HG03108 (cell line): Measurements from ENCODE around the gene ACOXL.

Experiments
- ATAC-seq: cut with Tn5 transposase; IDR thresholded peaks from one replicate; pipeline ENCODE4 v1.9.1; 2021; ENCODE audit warnings: moderate library complexity; ENCODE audit not compliant: unreplicated experiment

The ACOXL gene

GRCh38 chr2:110904779-110905148 lies 172.4 kb downstream of the ACOXL start:
- ATAC-seq, result no peak

- ATAC-seq, result no peak
These were observed 172.8 kb downstream of the ACOXL start for GRCh38 chr2:110905217-110905616.

- no peak for ATAC-seq
These were observed 174.4 kb downstream of the ACOXL start for GRCh38 chr2:110906613-110907298.

GRCh38 chr2:110909501-110909900 lies 177.1 kb downstream of the ACOXL start:
- ATAC-seq, result no peak

- ATAC-seq, result no peak
These were observed 178.1 kb downstream of the ACOXL start for GRCh38 chr2:110910423-110910822.

- no peak for ATAC-seq
These were observed 187.4 kb downstream of the ACOXL start for GRCh38 chr2:110919738-110920137.

GRCh38 chr2:110925479-110925878 lies 193.1 kb downstream of the ACOXL start:
- no peak for ATAC-seq

GRCh38 chr2:110927526-110927925 lies 195.2 kb downstream of the ACOXL start:
- no peak for ATAC-seq

- ATAC-seq, result no peak
These were observed 197.2 kb downstream of the ACOXL start for GRCh38 chr2:110929528-110929927.

GRCh38 chr2:110931648-110932047 lies 199.3 kb downstream of the ACOXL start:
- no peak for ATAC-seq

GRCh38 chr2:110933420-110933819 lies 201.0 kb downstream of the ACOXL start:
- ATAC-seq, result no peak

- no peak for ATAC-seq
These were observed 202.6 kb downstream of the ACOXL start for GRCh38 chr2:110934948-110935347.

GRCh38 chr2:110940376-110940910 lies 208.1 kb downstream of the ACOXL start:
- no peak for ATAC-seq

GRCh38 chr2:110941226-110941625 lies 208.9 kb downstream of the ACOXL start:
- no peak for ATAC-seq

GRCh38 chr2:110943070-110943634 lies 210.8 kb downstream of the ACOXL start:
- no peak for ATAC-seq

GRCh38 chr2:110946902-110947301 lies 214.5 kb downstream of the ACOXL start:
- no peak for ATAC-seq

- no peak for ATAC-seq
These were observed 215.8 kb downstream of the ACOXL start for GRCh38 chr2:110948027-110948674.

GRCh38 chr2:110950281-110950680 lies 217.9 kb downstream of the ACOXL start:
- no peak for ATAC-seq

GRCh38 chr2:110955045-110955444 lies 222.7 kb downstream of the ACOXL start:
- no peak for ATAC-seq

GRCh38 chr2:110955556-110955955 lies 223.2 kb downstream of the ACOXL start:
- ATAC-seq, result no peak

- ATAC-seq, result no peak
These were observed 224.9 kb downstream of the ACOXL start for GRCh38 chr2:110957293-110957692.
